HG02870 (cell line): ENCODE results near the gene MYH2.

ENCODE experiments used
- ATAC-seq: cut with Tn5 transposase; IDR thresholded peaks from one replicate; pipeline ENCODE4 v1.9.1; 2021; ENCODE audit warnings: mild to moderate bottlenecking, moderate library complexity; ENCODE audit not compliant: unreplicated experiment

The MYH2 gene

GRCh38 chr17:10516638-10517037 lies 32.8 kb downstream of the MYH2 start:
- no peak for ATAC-seq

- no peak for ATAC-seq
These were observed 33.4 kb downstream of the MYH2 start for GRCh38 chr17:10516065-10516464.

- ATAC-seq = no peak
These were observed 36.0 kb downstream of the MYH2 start for GRCh38 chr17:10513299-10514067.

GRCh38 chr17:10512856-10513255 lies 36.6 kb downstream of the MYH2 start:
- no peak for ATAC-seq

- ATAC-seq = no peak
These were observed 49.5 kb downstream of the MYH2 start for GRCh38 chr17:10499950-10500349.

GRCh38 chr17:10492004-10492403 lies 57.5 kb downstream of the MYH2 start:
- ATAC-seq = no peak

GRCh38 chr17:10482252-10482651 lies 67.2 kb downstream of the MYH2 start:
- ATAC-seq = no peak

- ATAC-seq = no peak
These were observed 71.8 kb downstream of the MYH2 start for GRCh38 chr17:10477701-10478100.

- no peak for ATAC-seq
These were observed 74.9 kb downstream of the MYH2 start for GRCh38 chr17:10474536-10474935.

- ATAC-seq = no peak
These were observed 77.6 kb downstream of the MYH2 start for GRCh38 chr17:10471858-10472257.
